HepG2 (cell line): Measurements from ENCODE around the gene CR1L.

Experiments
- ELF1 ChIP-seq: sonication (generic); formaldehyde crosslinking; IDR thresholded peaks from 2 replicates; pipeline ENCODE4 v1.4.0; 2020; ENCODE audit warnings: missing genetic modification reagents
- ZNF224 ChIP-seq: sonication (generic); formaldehyde crosslinking; IDR thresholded peaks from 2 replicates; pipeline ENCODE4 v1.5.0; 2020; ENCODE audit warnings: mild to moderate bottlenecking, missing genetic modification reagents
- TF ChIP-seq, protein P1 (sequence below): sonication (generic); formaldehyde crosslinking; IDR thresholded peaks from 2 replicates; pipeline ENCODE4 v1.8.0; 2022; ENCODE audit warnings: missing genetic modification reagents, low read depth, mild to moderate bottlenecking, borderline replicate concordance

DNA sequence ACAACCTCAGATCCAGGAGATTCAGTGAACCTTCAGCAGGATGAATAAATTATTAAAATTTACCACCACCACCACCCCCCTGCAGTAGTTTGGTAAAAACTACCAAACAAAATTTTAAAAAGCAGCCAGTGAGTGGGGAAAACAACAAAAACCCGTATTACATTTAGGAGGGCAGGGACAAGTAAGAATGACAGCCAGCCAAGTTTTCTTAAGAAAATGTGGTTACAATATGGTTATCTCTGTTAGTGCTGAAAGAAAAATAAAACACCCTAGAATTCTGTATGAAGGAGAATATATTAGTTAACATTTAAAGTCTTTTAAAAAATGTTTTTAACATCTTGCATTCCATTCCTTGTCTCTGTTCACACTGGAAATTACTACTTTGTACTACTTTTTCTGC, 121.6 kb downstream of the CR1L start:
- TF ChIP-seq ELF1 (CRISPR knock-in tag) (no peak), ZNF224 (CRISPR knock-in tag) (no peak)
- TF ChIP-seq, protein P1, sequence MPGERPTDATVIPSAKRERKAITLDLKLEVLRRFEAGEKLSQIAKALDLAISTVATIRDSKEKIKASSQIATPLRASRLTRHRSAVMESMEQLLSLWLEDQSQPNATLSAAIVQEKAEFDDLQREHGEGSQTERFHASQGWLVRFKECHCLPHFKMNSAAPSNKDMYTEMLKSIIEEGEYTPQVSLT (CRISPR knock-in tag) = no peak
